Measurements from ENCODE around the gene PTPN7. TPM values are rescaled to one million over a fixed set of nuclear protein-coding genes. Genes with fewer than 3 reads are reported as not detected.

Gene PTPN7
- total RNA-seq: 1 to 10 TPM; 5.0 to 6.3 (median 6.1) TPM
- long read RNA-seq, donor 1, partial matches to known transcripts: 3 of 8 reads
- long read RNA-seq, donor 1, other reads (novel, unspliced or antisense): 2 of 8 reads
- long read RNA-seq, donor 2, partial matches to known transcripts: 0 of 3 reads
- long read RNA-seq, donor 2, other reads (novel, unspliced or antisense): 3 of 3 reads

GRCh38 chr1:202160377-202160940 lies at the start of gene PTPN7:
Gene PTPN7 (minus strand): TSS chr1:202160602. CDS start chr1:202159402, 1,200 bp downstream.
- peak; percentile 46 to 88 (median 62) for DNase-seq
- no peaks in the 10 kb centered on the region for H3K9me3 ChIP-seq
- intact Hi-C loops (cut with DNase I, micrococcal nuclease): no loop called here
- ATAC-seq: peak; percentile 71
- no peaks in the 10 kb centered on the region for H3K36me3 ChIP-seq (ENCODE audit: low read depth)
- no peak within 1 kb of the TSS for H3K4me3 ChIP-seq
- H3K4me1 ChIP-seq (ENCODE audit: low read depth): peaks cover 7% of the 10 kb centered on the region
- TF ChIP-seq CTCF (IDR thresholded peaks at IDR 0.05): no peak

GRCh38 chr1:202208351-202208857 lies 48.0 kb upstream of the PTPN7 start:
- DNase-seq (no peak), ATAC-seq (no peak)
- Histone ChIP-seq H3K36me3 (ENCODE audit: low read depth) (no peaks in the 10 kb centered on the region), H3K9me3 (no peaks in the 10 kb centered on the region), H3K4me1 (ENCODE audit: low read depth) (no peaks in the 10 kb centered on the region), H3K4me3 (no peak overlapping the region)
- no peak for TF ChIP-seq CTCF (IDR thresholded peaks at IDR 0.05)
- intact Hi-C loops (cut with DNase I, micrococcal nuclease): no loop called here

- Histone ChIP-seq H3K36me3 (ENCODE audit: low read depth) (no peaks in the 10 kb centered on the region), H3K4me1 (ENCODE audit: low read depth) (no peaks in the 10 kb centered on the region), H3K9me3 (no peaks in the 10 kb centered on the region), H3K4me3 (no peak overlapping the region)
- TF ChIP-seq CTCF (IDR thresholded peaks at IDR 0.05): no peak
- no peak for DNase-seq
- intact Hi-C loops (cut with DNase I, micrococcal nuclease): no loop called here
- peak; percentile 23 for ATAC-seq
Observed at GRCh38 chr1:202207292-202207691, 46.9 kb upstream of the PTPN7 start.

GRCh38 chr1:202205523-202206190 lies 45.3 kb upstream of the PTPN7 start:
- H3K4me3 ChIP-seq: no peak overlapping the region
- intact Hi-C loops (cut with DNase I, micrococcal nuclease): no loop called here
- ATAC-seq: peak; percentile 21

GRCh38 chr1:202204065-202204464 lies 43.7 kb upstream of the PTPN7 start:
- intact Hi-C loops (cut with DNase I, micrococcal nuclease): no loop called here
- no peak for DNase-seq
- Histone ChIP-seq H3K9me3 (no peaks in the 10 kb centered on the region), H3K4me3 (no peak overlapping the region), H3K4me1 (ENCODE audit: low read depth) (peaks cover 3% of the 10 kb centered on the region), H3K36me3 (ENCODE audit: low read depth) (no peaks in the 10 kb centered on the region)
- no peak for TF ChIP-seq CTCF (IDR thresholded peaks at IDR 0.05)
- no peak for ATAC-seq

More at GRCh38 chr1:202205523-202206190, 45.3 kb upstream of the PTPN7 start:
- TF ChIP-seq CTCF (IDR thresholded peaks at IDR 0.05): no peak
- DNase-seq: peak in 1 of 3 donors; percentile 57
- no peaks in the 10 kb centered on the region for H3K4me1 ChIP-seq (ENCODE audit: low read depth)
- H3K9me3 ChIP-seq: no peaks in the 10 kb centered on the region
- H3K36me3 ChIP-seq (ENCODE audit: low read depth): no peaks in the 10 kb centered on the region
